NCI-H1930 (cell line): Measurements from ENCODE around the gene PPT2.

ENCODE experiments used
- DNase-seq, 2 experiments: peaks; one replicate each; lab custom pipeline; 2025; lab: John Stamatoyannopoulos, UW

Gene PPT2

GRCh38 chr6:32153564-32154513, at the start of gene PPT2:
PPT2 (plus strand) TSS chr6:32154141; CDS start chr6:32154595, 454 bp downstream.
- peak; percentile 82 to 84 for DNase-seq

DNA sequence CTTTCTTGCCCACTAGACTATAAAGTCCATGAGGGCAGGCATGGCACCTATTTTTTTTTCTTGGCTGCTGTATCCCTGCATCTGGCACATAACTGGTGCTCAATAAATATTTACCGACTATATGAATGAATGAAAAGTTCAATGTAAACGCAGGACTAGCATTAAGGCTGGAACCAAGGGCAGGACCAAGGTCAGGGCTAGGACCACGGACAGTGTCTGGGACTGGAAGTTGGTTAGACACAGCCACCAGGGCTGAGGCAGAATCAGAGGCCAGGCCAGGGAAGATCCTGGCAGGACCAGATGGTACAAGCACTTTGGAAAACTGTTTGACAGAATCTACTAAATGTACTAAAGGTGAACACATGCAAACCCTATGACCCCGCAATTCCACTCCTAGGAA, 48.5 kb upstream of the PPT2 start:
- no peak for DNase-seq

DNA sequence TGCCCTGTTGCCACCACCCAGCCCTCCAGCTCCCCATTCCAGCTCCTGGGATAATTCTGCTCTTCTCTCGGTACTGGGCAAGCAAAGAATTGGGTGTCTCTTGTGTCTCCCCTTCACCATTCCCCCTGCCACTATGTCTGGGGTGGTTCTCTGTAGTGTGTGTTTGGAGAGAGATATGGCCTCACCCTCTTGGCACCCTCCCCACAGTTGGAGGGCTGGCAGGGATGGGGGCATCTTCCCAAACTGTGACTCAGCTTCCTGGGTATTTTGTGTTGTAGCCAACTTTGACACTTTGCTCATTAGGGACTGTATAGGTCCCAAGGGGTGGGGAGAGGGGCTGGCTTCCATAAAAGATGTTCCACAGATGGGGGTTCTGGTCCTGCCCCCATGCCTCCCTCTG, 46.5 kb upstream of the PPT2 start:
- no peak for DNase-seq

DNA sequence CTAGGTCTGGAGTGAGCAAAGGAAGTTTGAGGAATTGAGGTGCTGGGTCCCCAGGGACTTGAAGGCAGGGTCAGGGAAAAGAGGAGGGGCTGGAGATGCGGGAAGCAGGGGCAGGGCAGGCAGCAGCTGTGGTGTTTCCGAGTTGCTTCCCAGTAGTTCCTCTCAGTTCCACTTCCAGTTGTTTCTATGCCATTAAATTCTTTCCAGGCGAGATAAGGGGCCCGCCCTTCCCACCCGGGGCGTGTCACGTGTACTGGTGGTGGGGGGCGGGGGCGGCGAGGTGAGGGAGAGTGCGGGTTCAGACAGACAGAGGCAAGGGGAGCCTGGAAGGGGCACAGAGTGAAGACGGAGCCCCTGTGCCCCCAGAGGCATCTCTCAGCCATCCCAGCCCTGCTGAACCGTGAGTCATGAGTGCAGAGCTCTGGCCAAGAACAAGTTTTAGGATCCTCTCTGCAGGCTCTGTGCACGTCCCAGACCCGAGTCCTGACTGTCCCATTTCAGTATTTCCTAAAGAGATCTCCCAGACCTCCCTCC, 45.8 kb upstream of the PPT2 start:
- no peak for DNase-seq

DNA sequence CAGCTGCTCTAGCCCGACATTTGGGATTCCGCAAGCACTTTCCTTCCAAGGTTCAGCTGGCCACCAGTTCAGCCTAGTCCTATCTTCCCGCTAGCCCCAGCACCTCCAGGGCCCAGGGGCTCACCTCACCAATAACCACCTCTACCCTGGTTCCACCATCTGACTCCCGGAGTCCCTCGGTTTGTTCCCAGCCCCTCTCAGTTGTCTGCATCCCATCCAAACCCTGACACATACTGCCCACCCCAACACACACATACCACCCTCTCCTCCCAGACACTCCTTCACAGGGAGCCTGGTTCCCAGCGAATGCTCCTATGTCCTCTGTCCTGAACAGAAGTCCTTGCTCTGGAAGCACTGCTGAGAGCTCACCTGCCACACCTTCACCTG, 45.2 kb upstream of the PPT2 start:
- DNase-seq = no peak

GRCh38 chr6:32109114-32109764, 44.7 kb upstream of the PPT2 start, which contains the start of gene TNXB:
TNXB (minus strand) TSS chr6:32109338; CDS start chr6:32098198, 11,140 bp downstream.
- DNase-seq = no peak

- no peak for DNase-seq
Measured at GRCh38 chr6:32109765-32110160, 44.2 kb upstream of the PPT2 start.

DNA sequence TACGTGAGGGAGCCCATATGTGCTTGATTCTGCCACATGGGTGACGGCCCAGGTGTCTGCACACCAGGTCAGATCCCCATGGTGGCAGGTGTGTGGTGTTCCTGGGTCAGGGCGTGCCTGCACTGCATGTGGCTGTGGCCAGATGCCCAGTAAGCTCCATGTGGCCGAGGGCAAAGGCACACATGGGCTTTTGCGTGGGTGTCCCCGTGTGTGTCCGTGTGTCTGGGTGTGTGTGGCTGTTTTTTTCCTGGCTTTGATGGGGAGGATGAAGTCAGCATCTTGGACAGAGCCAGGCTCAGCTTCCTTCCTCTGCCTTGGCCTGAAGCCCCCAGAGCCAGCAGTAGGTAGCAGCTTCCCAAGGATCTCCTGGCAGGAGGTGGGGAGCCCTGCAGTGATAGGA, 43.3 kb upstream of the PPT2 start:
- no peak for DNase-seq

GRCh38 chr6:32111424-32112066, 42.4 kb upstream of the PPT2 start:
- DNase-seq = no peak

GRCh38 chr6:32112431-32112980, 41.4 kb upstream of the PPT2 start:
- DNase-seq = no peak

DNA sequence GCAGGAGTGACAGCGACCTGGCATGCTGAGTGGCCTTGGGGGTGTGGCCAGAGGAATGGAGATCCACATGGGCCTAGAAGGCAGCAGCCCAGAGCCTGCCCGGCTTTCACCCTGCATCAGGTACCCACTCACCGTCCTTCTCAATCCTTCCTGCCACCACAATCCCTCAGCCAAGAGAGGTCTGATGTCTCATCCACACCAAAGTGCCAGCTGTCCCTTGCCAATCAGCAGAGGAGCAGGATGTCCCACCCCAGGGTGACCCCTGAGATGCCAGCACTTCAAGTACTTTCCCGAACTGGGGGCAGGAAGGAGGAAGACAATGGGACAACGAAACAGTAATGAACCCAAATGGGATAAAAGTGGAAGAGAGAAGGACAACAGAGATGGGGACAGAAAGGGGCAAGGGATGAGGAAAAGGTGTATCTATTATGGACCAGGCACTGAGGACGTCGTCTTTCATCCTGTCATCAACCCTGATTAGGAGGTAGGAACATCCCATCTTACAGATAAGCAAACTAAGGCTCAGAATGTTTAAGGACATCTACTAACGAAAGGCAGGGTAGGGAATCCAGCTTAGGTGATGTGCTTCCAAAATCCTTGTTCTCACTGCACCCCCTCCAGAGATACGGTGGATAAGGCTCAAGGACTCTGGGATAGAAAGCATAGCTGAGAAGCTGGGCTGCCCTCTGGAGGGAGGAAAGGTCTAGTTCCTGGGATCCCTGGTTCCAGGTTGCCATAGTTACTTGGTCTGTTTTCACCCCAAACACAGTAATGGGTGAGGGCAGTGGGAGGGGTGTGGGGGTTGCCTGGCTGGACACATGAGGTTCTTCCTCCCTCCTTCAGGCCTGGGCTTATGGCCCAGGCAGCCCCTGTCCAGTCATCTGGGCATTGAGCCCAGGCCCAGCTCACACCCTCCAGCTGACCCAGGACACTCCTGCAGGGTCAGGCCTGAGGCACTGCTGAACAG, 40.3 kb upstream of the PPT2 start:
- DNase-seq = no peak

GRCh38 chr6:32114796-32115195, 39.1 kb upstream of the PPT2 start:
- DNase-seq = no peak

- DNase-seq = no peak
Measured at GRCh38 chr6:32115623-32116022, 38.3 kb upstream of the PPT2 start.

- no peak for DNase-seq
Measured at GRCh38 chr6:32116674-32117073, 37.3 kb upstream of the PPT2 start.

- no peak for DNase-seq
Measured at GRCh38 chr6:32117461-32117860, 36.5 kb upstream of the PPT2 start.

DNA sequence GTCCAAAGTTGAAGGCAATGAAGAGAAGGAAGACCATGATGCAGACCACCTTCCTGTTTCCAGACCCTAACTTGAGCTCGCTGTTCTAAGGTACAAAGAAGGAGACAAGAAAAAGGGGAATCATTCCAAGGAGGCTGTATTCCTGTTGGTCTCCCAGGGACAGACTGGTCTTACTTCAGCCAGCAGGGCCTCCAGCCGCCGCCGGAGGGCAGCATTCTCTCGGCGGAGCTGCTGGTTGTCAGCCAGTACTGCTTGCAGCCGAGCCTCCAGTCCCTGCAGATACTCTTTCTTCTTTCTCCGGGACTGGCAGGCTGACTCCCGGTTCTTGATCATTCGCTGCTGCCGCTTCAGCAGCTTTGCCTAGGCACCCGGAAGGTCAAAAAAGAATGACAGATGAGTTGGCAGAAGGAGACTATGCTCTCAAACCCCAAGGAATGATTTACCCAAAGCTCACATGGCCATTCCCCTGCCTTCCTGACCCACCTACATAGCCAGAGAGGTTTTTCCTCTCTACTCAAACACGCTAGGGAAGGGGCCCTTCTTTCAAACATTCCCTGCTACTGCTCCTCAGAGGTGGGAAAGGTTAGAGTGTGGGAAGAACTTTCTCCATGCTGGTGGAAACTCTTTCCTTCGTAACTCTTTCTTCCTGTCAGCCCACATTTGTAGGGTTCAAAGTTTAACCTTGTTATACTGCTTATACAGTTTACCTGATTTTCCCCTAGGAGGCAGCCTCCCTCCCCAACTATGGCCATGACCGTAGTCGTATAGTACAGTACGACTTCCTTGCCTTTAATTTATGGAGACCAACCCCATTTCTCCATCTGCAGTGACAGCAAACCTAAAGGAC, 34.9 kb upstream of the PPT2 start:
- DNase-seq = peak; percentile 44 to 74

DNA sequence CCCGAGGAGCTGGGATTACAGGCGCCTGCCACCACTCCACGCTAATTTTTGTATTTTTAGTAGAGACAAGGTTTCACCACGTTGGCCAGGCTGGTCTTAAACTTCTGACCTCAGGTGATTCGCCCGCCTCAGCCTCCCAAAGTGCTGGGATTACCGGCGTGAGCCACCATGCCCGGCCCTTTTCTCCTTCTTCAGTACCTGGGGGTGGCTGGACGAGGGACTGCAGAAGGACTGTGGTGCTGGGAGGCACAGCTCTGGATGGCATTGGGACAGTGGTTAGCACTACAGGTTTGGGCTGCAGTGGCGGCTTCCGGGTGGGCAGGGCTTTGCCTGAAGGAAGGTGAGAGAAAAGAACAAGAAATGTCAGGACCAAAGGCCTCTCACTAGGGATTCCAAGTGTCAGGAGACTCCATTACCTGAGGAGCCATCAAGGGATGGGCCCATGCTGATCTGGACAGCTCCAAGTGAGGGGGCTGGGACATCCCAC, 33.3 kb upstream of the PPT2 start:
- no peak for DNase-seq

- no peak for DNase-seq
Measured at GRCh38 chr6:32123681-32124080, 30.3 kb upstream of the PPT2 start.

- DNase-seq = no peak
Measured at GRCh38 chr6:32126880-32127279, 27.1 kb upstream of the PPT2 start.

- no peak for DNase-seq
Measured at GRCh38 chr6:32127409-32127716, 26.6 kb upstream of the PPT2 start.
